Dedifferentiated amniotic fluid mesenchymal stem cell (primary cell): ENCODE data around the gene NRAS.

Experiments
- DNase-seq: peaks from one replicate; pipeline ENCODE4 v3.0.0-alpha.2; 2016; ENCODE audit errors: extremely low spot score

Gene NRAS

DNA sequence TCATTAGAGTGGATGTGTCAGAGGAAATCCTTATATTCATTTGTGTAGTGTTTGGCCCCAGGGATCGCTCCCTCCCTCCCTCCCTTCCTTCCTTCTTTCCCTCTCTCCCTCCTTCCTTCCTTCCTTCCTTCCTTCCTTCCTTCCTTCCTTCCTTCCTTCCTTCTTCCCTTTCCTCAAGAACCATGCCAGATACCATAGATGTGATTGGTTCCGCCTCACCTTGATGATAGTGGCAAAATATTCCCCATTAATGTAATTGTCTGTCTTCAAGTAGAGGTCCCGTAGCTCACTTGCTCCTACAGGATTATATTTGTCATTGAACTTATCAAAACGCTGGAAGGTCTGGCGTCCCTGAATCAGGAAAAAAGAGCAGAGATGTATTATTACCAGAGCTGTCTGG, 38.9 kb downstream of the NRAS start:
- no peak for DNase-seq

DNA sequence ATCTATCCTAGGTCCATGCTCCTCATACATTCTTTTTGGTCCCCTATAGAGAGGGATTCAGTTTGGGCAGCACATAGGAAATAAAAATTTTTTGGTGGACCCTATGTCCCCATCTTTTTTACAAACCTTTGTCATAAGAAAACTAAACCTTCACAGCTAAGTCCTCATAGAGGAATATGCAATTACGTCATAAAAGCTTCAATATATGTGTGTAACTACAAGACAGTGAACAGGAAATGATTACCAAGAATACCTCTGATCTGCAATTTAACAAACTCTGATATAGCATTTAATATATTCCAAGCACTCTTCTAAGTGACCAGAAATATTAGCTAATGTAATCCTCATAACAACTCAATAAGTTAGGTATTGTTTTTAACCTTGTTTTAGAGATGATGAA, 40.5 kb downstream of the NRAS start:
- DNase-seq = no peak

DNA sequence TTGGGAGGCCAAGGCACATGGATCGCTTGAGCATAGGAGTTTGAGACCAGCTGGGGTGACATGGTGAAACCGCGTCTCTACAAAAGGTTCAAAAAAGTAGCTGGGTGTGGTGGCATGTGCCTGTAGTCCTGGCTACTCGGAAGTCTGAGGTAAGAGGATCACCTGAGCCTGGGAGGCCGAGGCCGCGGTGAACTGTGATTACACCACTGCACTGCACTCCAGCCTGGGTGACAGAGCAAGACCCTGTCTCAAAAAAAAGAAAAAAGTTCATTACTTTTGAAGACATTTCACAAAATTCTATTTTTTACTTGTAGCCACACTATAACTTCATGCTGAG, 44.7 kb downstream of the NRAS start:
- no peak for DNase-seq

DNA sequence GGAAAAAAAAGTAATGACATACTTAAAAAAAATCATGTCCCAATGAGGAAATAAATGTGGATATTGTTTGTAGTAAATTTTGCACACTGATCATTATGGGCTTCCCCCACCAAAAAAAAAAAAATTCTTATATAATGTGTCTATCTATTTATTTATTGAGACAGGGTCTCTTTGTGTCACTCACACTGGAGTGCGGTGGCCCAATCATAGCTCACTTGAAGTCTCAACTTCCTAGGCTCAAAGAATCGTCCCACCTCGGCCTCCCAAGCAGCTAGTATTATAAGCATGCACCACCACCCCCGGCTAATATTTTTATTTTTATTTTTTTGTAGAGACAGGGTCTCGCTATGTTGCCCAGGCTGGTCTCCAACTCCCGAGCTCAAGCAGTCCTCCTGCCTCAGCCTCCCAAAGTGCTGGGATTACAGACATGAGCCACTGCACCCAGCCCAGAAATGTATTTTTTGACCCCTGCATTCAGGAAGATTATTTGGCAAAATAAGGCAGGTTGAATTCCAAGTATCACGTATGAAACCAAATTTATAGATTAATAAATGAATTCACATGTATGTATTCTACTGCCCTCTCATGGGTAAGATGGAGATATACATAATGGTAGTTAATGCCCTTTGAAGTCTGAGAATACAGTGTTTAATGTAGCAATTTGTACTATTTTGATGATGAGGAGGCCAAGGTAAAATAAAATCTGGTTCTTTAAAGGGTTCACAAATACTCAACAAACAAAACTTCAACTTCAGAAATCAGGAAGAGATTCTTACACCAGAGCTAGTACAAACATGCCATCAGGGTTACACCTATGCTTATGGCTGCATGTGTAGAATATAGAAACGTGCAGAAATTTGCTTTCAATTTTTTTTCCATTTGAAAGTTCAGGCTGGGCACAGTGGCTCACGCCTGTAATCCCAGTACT, 45.3 kb downstream of the NRAS start:
- DNase-seq = peak; percentile 35

DNA sequence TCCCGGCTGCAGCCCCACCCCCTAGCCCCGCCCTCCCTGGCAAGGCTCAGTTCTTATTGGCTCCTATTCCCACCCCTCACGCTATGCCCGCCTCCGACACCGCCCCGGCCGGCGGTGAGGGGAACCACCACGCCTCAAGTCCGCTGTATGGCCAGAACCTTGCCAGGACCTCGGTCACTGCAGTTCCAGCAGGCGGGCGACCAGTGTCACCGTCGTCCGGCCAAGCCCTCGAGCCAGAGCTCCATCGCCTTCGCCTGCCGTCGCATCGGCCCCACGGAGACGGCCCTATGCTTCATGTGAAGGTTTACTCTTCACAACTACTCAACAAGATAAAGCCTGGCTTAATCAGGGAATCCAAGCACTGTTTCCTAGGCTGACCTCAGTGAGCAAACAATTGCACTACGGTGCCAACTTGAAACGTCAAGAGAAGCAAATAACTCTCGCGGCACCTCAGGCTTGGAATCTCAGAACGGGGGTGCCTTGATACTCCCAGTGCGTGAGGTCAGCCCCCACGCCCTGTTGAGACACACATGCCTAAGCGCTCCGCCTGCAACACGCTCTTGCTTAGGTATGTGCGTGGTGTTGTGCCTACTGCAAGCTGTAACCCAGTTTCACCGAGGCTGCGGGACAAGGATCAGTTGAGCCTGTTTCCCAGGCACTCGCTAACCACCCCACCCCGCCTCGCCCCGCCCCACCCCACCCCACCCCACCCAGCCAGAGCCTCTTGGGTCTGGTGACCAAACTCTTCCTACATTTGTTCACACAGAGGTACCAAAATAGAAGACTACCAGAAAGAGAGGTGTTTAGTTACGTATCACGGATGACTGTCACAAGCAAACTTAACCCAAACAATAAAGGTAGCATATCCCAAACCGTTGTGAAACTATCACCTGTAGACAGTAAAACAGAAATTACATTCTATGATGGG, 46.2 kb downstream of the NRAS start:
- peak; percentile 88 for DNase-seq

DNA sequence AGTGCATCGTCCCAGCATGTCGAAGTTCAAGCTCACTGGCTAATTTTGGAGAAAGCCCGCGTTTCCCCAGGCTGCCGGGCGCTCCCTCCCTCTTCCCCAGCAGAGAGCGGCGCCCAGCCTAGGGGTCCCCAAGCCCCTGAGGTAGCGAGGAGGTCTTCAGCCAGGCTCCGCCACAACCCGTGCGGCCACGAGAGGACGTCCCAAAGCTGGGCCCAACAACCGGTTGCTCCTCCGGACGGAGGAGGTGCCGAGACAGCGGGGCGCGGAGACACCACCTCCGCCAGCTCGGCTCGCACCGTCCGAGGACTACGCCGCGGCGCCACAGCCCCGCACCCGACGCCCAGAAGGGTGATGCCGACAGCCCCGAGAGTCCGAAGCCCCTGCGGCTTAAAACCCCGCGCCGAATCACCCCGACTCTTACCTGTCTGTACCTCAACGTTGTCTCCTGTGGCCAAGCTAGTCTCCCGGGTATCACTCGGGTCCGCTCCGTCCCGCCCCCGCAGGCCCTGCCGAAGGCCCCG, 46.9 kb downstream of the NRAS start, which contains the start of gene DENND2C:
DENND2C (minus strand) TSS at position 488 of the 521 bp plus-strand sequence. CDS start 44,065 bp downstream, outside the sequence.
- peak; percentile 22 for DNase-seq

DNA sequence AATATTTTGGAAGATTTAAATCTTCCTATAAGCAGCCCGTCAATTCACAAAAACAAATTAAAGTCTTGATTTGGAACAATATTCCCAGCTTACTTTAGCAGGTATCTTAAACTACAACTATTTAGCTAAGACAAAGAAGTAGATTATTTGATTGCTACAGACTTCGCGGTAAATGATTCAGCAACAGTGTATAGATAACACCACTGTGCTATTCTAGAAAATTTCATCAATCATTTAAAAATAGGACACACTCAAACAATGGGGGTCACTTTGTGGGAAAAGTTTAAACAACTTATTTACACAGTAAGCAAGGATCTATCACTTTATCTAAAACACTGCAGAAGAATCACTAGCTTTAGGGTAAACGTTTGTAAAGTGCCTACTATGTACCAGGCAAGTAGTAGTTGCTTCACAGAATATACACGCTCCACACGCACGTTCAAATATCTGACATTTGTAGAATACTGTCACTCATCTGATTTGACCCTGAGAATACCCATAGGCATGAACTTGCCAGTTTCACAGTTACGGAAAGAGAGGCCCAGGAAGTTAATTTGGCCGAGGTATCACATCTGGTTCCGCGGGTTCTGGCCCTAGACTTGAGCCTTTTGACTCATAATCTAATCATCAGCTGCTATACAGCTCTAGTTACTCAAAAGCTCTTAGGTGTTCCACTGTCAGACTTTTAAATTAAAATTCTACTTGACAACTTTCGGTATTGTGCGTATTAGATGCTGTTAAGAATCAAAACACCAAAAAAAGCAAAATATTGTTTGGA, 47.6 kb downstream of the NRAS start:
- peak; percentile 16 for DNase-seq

DNA sequence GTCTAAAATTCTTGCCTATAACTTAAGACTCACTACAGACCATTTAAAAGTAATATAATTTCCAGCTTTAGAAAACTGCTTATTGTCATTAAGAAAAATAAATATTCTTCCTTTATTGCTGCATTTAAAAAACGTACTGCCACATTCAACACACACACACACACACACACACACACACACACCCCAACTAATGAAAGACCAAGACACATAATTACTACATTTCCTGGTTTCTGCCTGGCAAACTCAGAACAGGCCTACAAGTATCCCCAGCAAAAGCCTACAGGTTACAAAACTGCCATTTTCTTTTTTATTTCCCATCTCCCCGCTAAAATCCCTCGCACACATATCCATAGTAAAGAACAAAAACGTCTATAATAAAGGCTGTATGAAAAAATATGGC, 48.2 kb downstream of the NRAS start:
- DNase-seq = no peak

DNA sequence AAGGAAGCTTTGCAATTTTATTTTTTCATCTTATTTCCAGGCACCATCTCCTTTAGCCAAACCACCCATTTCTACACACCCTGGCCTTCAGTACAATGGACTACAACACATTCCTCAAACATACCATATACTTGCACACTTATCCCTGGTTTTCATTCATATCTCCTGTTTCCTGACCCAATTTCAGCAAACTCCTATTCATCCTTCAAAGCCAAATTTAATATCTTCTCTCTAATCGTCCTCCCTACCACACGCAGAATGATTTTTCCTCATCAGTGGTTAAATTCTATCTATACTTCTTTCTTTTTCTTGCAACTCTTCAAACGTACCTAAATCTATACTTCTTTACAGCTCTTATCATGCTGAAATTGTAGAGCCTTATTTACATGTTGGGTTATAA, 49.6 kb downstream of the NRAS start:
- DNase-seq = no peak

DNA sequence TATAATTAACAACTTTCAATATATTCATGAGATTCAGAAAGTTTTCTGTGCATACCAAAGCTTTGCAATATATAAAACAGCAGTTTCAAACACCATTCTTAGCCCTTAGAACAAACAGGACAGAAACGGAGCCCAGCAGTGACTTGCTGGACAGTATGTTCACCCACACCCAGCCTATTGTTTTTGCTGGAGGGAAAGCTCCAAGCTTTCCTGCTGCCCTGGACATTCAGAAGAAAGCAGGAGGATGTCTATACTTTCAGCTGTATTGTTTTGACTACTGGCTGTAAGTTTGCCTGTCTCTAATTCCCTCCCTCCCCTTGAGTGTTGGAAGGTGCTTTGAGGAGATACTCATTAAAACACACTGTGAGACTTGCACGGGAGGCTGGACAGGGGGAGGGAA, 56.3 kb downstream of the NRAS start:
- DNase-seq = no peak
